ENCODE data around the gene S100A9.

S100A9 gene

DNA sequence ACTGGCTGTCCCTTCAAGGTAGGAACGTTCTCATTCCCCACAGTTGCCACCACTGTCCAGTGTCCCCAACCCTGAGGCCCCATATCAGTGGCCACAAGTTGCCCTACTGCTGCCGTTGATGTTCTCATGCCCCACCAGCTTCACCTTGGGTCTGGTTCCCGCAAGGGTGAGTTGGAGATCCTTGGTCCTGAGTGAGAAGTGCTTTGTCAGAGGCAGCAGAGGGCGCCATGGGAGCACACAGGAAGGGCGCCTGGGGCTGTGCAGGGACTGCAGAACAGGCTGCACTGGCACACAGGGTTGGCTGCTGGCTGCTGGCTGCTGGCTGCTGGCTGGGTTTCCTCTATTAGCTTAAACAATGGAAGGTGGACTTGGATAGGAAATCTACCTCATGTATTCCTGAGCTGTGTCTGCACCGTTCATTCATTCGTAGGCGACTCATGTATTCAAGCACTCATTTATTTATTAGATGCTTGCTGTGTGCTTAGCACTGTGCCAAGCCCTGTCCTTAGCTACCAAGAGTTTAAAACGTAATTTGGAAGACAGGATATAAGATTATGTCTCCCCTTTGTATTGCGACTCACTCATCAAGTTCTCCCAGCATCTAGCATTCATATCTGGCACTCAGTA lies 2.1 kb upstream of the S100A9 start:
- Histone ChIP-seq H3F3A (ENCODE audit: control insufficient read depth, insufficient read depth) (no peaks in the 10 kb centered on the region), H3K79me2 (ENCODE audit: control insufficient read depth, low read length) (no peaks in the 10 kb centered on the region), H3K4me2 (ENCODE audit: low read length) (no peak overlapping the region), H3K27ac (ENCODE audit: low read depth, low read length) (no peak overlapping the region), H3K9me2 (replicated peaks; ENCODE audit: control insufficient read depth, low read length) (no peaks in the 10 kb centered on the region), H4K20me1 (ENCODE audit: control insufficient read depth, insufficient read depth, low read depth, low read length) (no peaks in the 10 kb centered on the region), H3K36me3 (ENCODE audit: control insufficient read depth, low read length) (no peaks in the 10 kb centered on the region), H3K9me3 (ENCODE audit: control insufficient read depth, insufficient read depth, low read length) (no peaks in the 10 kb centered on the region), H3K4me3 (ENCODE audit: low read length) (no peak overlapping the region), H3K27me3 (ENCODE audit: control insufficient read depth, low read length) (no peaks in the 10 kb centered on the region), H3K4me1 (ENCODE audit: control insufficient read depth, low read length) (no peaks in the 10 kb centered on the region)
- peak; percentile 66 for TF ChIP-seq CTCF (IDR thresholded peaks at IDR 0.05; ENCODE audit: low read depth, low read length, poor library complexity, severe bottlenecking)
- TF ChIP-seq EZH2phosphoT487 (IDR thresholded peaks at IDR 0.05; ENCODE audit: borderline replicate concordance, low read length) = no peak

DNA sequence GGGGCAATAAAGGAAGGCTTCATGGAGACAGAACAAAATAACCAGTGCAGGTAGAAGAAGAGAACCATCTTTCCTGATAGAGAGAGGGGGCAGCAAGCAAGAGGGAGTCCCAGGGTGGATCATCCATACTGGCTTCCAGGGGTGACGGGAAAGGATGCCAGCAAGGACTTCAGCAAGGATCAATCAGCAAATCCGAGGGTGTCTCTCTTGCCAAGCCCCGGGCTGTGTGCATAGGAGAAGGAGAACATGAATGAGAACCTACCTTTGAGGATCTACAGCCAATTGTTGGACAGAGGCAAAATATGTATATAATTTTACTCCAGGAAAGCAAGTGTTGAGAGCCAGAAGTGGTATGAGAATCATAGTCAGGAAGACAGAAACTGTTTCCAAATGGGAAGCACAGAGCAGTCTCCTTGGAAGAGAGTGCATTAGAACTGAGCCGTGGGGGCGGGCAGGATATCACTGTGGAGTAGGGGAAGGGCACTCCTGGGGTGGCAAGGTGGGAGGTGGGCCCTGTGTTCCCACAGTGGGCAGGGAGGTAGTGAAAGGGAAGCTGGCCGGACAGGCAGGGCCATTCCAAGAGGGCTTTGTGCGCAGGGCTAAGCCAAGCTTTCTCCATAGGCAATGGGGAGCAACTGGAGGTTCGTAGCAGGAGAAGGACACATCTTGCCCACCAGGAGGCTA lies 1.1 kb upstream of the S100A9 start:
- TF ChIP-seq EZH2phosphoT487 (IDR thresholded peaks at IDR 0.05; ENCODE audit: borderline replicate concordance, low read length) (no peak), CTCF (IDR thresholded peaks at IDR 0.05; ENCODE audit: low read depth, low read length, poor library complexity, severe bottlenecking) (no peak)
- Histone ChIP-seq H3K27me3 (ENCODE audit: control insufficient read depth, low read length) (no peaks in the 10 kb centered on the region), H3K4me2 (ENCODE audit: low read length) (no peak overlapping the region), H4K20me1 (ENCODE audit: control insufficient read depth, insufficient read depth, low read depth, low read length) (no peaks in the 10 kb centered on the region), H3K9me2 (replicated peaks; ENCODE audit: control insufficient read depth, low read length) (no peaks in the 10 kb centered on the region), H3K4me1 (ENCODE audit: control insufficient read depth, low read length) (no peaks in the 10 kb centered on the region), H3K27ac (ENCODE audit: low read depth, low read length) (no peak overlapping the region), H3K79me2 (ENCODE audit: control insufficient read depth, low read length) (no peaks in the 10 kb centered on the region), H3K9me3 (ENCODE audit: control insufficient read depth, insufficient read depth, low read length) (no peaks in the 10 kb centered on the region), H3K4me3 (ENCODE audit: low read length) (no peak overlapping the region), H3F3A (ENCODE audit: control insufficient read depth, insufficient read depth) (no peaks in the 10 kb centered on the region), H3K36me3 (ENCODE audit: control insufficient read depth, low read length) (no peaks in the 10 kb centered on the region)

GRCh38 chr1:153357076-153357852 lies 390 bp upstream of the S100A9 start:
- H4K20me1 ChIP-seq (ENCODE audit: control insufficient read depth, insufficient read depth, low read depth, low read length) = no peaks in the 10 kb centered on the region; the same call in 1 of the 2 replicates
- H3K9me3 ChIP-seq (ENCODE audit: control insufficient read depth, insufficient read depth, low read length) = no peaks in the 10 kb centered on the region
- H3K79me2 ChIP-seq (ENCODE audit: control insufficient read depth, low read length) = no peaks in the 10 kb centered on the region
- H3K4me1 ChIP-seq (ENCODE audit: control insufficient read depth, low read length) = no peaks in the 10 kb centered on the region
- H3K4me2 ChIP-seq (ENCODE audit: low read length) = no peak overlapping the region
- H3F3A ChIP-seq (ENCODE audit: control insufficient read depth, insufficient read depth) = no peaks in the 10 kb centered on the region
- no peaks in the 10 kb centered on the region for H3K9me2 ChIP-seq (replicated peaks; ENCODE audit: control insufficient read depth, low read length)
- H3K27ac ChIP-seq (ENCODE audit: low read depth, low read length) = no peak overlapping the region
- H3K36me3 ChIP-seq (ENCODE audit: control insufficient read depth, low read length) = no peaks in the 10 kb centered on the region
- no peak for TF ChIP-seq EZH2phosphoT487 (IDR thresholded peaks at IDR 0.05; ENCODE audit: borderline replicate concordance, low read length)
- TF ChIP-seq CTCF (IDR thresholded peaks at IDR 0.05; ENCODE audit: low read depth, low read length, poor library complexity, severe bottlenecking) = no peak
- no peak overlapping the region for H3K4me3 ChIP-seq (ENCODE audit: low read length)
- H3K27me3 ChIP-seq (ENCODE audit: control insufficient read depth, low read length) = no peaks in the 10 kb centered on the region

All from DOHH2 (cell line).